H7 (cell line): ENCODE data around the gene GALNTL6. TPM values are rescaled to one million over a fixed set of nuclear protein-coding genes. Genes with fewer than 3 reads are reported as not detected.

Experiments used
- DNase-seq: peaks from one replicate; pipeline ENCODE4 v3.0.0; 2012
- H3K27me3 ChIP-seq: 2 replicates; pipeline ENCODE4 v1.6.0; 2011; ENCODE audit warnings: mild to moderate bottlenecking, low read length; ENCODE audit not compliant: control insufficient read depth, insufficient read depth
- H3K36me3 ChIP-seq: replicated peaks from 2 replicates; pipeline ENCODE4 v1.5.1; 2011; ENCODE audit warnings: low read length; ENCODE audit not compliant: control insufficient read depth, insufficient read depth
- H3K4me3 ChIP-seq: 2 replicates; pipeline ENCODE4 v1.5.1; 2011; ENCODE audit warnings: low read depth, mild to moderate bottlenecking, control low read depth, low read length, moderate library complexity; ENCODE audit not compliant: insufficient read depth
- total RNA-seq: library from RNA; depleted of rRNA; stranded (reverse); fragments of >200 nt; shearing (Covaris generic); gene quantifications from 2 replicates; pipeline ENCODE4 v1.2.3, GENCODE V29; 2014

GALNTL6 gene
- total RNA-seq, 1 experiment from 2014 or later: 0.24 TPM

DNA sequence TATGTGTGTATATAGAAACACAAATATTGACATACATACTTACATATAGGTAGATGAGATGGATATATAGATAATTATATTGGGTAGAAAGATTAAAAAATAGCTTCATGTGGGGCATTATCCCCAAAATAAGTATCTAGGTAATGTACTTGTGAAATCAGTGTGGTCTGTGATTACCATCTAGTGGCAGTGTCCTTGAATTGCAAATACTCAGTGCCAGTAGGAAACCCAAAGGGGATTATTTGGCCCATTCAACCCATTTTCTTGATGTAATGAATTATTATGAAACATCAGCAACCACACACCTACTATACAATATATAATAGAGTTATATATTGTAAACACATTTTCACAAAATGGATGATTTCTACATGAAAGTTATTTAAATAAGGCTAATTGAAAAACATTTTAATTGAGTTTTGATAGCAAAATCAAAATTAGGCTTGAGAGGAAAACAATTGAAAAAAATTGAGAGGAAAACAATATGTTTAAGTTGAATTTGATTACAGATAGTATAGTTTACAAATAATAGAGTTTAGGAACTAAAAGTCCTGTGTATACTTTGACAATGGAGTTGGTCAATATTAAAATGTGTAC lies 389.4 kb downstream of the GALNTL6 start:
- DNase-seq: peak; percentile 32
- H3K27me3 ChIP-seq: no peaks in the 10 kb centered on the region
- H3K4me3 ChIP-seq: no peak overlapping the region
- no peaks in the 10 kb centered on the region for H3K36me3 ChIP-seq

DNA sequence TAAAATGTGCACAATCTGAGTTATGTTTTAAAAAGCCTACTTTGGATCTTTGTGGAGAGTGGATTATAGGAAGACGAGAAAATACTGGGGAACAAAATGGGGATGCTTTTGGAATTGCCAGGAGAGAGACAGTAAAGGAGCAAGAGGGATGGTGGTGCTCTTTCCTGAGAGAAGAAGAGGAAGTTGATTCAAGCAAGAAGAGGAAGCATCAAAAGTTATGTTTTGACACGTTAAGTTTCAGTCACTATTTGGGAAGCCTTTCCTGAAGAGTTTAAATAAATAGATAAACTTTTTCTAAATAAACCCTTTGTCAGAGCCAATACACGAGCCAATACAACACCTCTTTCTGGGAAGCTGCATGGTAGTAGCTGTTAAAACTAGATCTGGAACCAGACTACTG lies 394.1 kb downstream of the GALNTL6 start:
- no peak for DNase-seq
- H3K4me3 ChIP-seq: no peak overlapping the region
- no peaks in the 10 kb centered on the region for H3K36me3 ChIP-seq
- H3K27me3 ChIP-seq: no peaks in the 10 kb centered on the region

DNA sequence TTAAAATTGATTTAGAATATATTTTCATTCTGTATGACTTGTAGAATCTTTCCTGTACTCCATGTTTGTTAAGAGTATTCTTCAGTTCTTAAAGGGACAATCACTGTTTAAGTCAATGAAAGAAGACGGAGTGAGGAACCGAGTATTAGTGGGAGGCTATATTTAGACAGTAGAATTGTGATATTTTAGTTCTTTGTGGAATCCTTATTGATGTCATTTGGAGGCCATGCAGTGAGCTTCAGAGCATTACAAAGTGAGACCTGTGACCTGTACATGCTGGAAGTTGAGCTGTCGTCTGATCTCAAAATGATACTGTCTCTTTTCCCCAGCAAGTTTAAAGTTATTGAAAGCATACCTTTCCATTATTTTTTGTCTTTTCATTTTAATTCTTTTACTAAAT lies 394.7 kb downstream of the GALNTL6 start:
- DNase-seq: no peak
- H3K36me3 ChIP-seq: no peaks in the 10 kb centered on the region

DNA sequence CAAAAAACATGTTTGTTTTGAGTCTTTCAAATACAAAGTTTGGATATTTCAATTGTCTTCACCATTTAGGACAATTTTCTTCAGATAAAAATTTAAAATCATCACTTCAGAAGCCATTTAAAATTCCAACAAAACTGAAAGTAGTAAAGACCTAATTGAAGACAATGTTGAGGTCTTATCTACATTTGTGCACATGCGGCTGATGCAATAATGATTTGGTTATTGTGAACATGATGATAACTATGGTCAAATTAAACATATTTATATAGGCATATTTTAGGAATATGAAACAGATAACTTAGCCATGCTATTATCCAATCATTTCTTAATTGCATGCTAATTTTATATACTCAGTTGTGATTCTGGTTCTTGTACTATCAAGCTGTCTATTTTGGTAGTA lies 407.5 kb downstream of the GALNTL6 start:
- no peak overlapping the region for H3K4me3 ChIP-seq
- H3K36me3 ChIP-seq: no peaks in the 10 kb centered on the region
- DNase-seq: no peak
- no peaks in the 10 kb centered on the region for H3K27me3 ChIP-seq

More for the DNA sequence above, 394.7 kb downstream of the GALNTL6 start:
- H3K4me3 ChIP-seq: no peak overlapping the region
- H3K27me3 ChIP-seq: no peaks in the 10 kb centered on the region

DNA sequence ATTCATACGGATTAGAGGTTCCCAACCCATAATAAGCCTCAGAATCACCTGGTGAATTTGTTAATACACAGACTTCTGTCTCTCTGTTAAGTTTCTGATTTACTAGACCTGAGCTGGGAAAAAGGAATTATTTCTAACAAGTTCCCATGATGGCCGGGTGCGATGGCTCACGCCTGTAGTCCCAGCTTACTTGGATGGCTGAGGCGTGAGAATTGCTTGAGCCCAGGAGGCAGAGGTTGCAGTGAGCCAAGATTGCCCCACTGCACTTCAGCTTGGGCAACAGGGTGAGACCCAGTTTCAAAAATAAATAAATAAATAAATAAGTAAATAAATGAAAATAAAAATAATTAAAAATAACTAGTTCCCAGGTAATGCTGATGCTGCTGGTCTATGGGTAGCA lies 412.3 kb downstream of the GALNTL6 start:
- Histone ChIP-seq H3K4me3 (no peak overlapping the region), H3K36me3 (no peaks in the 10 kb centered on the region), H3K27me3 (no peaks in the 10 kb centered on the region)
- DNase-seq: no peak

DNA sequence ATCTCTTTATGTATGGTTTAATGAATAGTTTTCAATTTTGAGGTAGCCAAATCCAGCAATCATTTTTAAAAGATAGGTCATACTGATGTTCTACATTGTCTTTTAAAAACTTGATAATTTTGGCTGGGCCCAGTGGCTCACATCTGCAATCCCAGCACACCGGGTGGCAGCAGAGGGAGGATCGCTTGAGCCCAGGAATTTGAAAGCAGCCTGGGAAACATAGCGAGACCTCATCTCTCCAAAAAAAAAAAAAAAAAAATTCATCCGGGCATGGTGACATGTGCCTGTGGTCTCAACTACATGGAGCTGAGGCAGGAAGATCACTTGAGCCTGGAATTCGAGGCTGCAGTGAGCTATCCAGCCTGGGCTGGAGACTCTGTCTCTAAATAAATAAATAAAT lies 419.8 kb downstream of the GALNTL6 start:
- no peaks in the 10 kb centered on the region for H3K27me3 ChIP-seq
- no peak overlapping the region for H3K4me3 ChIP-seq
- DNase-seq: peak; percentile 6
- H3K36me3 ChIP-seq: no peaks in the 10 kb centered on the region

DNA sequence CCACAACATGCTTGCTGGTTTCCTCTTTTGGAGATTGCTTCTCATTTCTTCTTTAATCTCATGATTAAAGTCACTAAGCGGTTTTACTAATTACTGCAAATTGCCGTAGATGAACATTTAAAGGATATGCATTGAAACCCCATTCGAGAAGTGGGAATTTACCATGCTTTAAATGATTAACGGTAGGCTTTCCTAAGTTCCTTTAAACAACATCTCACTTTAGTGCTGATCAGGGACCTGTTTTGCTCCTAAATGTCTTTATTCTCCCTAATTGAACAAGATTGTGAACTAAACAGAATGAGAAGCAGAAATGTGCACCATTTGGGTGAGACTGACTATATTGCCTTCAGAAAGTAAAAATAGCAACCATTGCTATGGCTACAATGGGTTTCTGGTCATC lies 430.3 kb downstream of the GALNTL6 start:
- no peak overlapping the region for H3K4me3 ChIP-seq
- no peak for DNase-seq
- H3K27me3 ChIP-seq: no peaks in the 10 kb centered on the region
- no peaks in the 10 kb centered on the region for H3K36me3 ChIP-seq

DNA sequence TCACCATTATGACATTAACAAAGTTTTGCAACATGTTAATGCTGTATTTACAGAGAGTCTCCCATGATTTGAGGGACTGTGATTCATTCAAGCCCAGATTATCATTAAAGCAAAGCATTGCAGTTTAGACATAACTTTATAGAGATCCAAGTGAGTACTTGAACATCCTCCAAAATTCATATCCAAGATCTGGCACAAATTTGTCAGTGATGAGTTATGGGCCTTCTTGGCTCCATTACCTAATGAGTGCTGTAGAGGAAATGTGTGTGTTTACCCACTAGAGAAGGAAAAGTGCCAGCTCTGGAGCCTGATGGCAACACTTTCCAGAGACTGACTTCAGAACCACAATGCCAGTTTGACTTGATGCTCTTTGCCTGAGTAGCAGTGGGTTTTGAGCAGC lies 432.3 kb downstream of the GALNTL6 start:
- Histone ChIP-seq H3K4me3 (no peak overlapping the region), H3K36me3 (no peaks in the 10 kb centered on the region), H3K27me3 (no peaks in the 10 kb centered on the region)
- DNase-seq: no peak

DNA sequence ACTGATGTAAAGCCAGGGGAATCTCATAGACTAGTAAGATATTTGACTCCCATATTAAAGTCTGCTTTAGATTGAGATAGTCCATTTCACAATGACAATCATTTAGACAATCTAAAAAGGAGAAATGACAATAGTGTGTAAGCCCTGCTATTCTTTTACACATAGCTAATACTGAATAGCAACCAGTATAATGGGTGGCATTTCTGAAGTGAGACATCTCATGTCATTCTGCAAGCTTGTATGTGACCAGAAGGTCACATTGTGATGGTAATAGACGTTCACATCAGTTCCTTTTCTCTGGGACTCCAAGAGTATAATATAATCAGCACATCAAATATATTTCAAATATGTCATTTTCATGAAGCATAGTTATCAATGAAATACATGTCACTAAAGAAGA lies 440.2 kb downstream of the GALNTL6 start:
- DNase-seq: no peak
- H3K4me3 ChIP-seq: no peak overlapping the region

DNA sequence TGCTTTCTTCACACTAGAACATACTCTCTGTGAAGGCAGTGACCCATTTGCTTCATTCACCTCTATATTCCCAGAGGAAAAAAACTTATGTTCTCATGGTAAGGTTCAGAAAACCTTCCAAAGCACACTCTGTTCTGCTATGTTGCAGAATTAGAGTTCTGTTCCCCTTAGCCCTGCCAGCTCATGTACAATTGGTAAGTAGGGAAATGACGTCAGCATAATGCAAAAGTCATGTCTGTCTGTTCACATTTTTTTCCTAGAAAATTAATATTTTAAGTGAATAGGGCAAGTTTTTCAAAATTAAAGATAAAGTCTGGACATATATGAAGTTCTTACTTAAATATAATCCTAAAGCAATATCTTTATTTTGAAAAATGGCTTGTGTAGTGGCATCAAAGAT lies 443.6 kb downstream of the GALNTL6 start:
- DNase-seq: no peak
- Histone ChIP-seq H3K27me3 (no peaks in the 10 kb centered on the region), H3K4me3 (no peak overlapping the region), H3K36me3 (no peaks in the 10 kb centered on the region)

More for the DNA sequence above, 440.2 kb downstream of the GALNTL6 start:
- Histone ChIP-seq H3K36me3 (no peaks in the 10 kb centered on the region), H3K27me3 (no peaks in the 10 kb centered on the region)

DNA sequence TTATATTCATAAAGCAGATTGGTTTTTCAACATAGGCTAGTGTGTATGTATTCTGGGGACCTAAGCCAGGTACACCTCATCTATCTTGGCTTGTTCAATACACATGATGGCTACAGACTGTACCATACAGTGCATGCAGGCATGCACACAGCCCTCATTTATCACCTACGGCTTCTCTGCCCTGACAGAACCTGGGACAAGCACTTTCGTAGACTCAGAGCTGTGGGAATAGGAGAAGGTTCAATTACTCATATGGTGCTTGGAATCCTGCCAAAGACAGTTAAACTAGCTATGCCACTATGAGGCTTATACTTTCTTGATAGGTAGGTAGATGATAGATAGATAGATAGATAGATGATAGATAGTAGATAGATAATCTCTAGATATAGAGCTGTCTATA lies 457.2 kb downstream of the GALNTL6 start:
- no peaks in the 10 kb centered on the region for H3K36me3 ChIP-seq
- H3K4me3 ChIP-seq: no peak overlapping the region
- no peak for DNase-seq
- no peaks in the 10 kb centered on the region for H3K27me3 ChIP-seq

DNA sequence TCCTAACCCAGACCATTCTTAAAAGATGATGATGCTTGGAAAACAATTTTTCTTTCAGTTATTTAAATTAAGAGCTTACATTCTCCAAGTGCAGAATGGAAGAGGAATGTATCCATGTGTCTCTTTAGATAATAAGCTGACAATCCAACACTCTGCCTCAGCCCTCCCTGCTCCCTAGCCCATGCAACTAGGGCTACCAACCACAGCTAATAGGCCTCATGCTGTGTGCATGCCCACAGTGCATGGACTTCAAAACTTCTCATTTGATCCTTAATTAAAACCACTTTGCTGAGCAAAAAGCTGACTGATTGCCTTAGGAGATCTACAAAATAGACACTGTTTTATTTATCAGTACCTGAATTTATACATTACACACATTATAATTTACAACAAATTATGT lies 473.9 kb downstream of the GALNTL6 start:
- H3K27me3 ChIP-seq: no peaks in the 10 kb centered on the region
- DNase-seq: no peak
- no peak overlapping the region for H3K4me3 ChIP-seq
- H3K36me3 ChIP-seq: no peaks in the 10 kb centered on the region

DNA sequence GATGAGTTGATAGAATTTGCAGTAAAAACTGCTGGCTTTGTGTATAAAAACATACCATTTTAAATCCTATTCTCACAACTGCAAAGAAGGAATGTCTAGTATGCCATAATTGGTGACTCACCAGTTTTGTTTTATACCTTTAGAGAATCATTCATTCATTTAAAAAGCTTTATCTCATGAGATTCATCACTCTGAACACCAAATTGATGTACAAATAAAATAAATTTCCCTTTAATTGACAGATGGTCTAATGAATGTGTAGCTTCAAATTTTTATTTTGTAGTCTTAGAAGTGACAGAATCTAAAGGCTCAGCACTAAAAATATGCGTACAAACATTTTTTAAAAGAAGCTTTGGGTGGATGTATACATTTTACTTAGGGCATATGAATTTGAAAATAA lies 492.5 kb downstream of the GALNTL6 start:
- no peaks in the 10 kb centered on the region for H3K36me3 ChIP-seq
- H3K27me3 ChIP-seq: no peaks in the 10 kb centered on the region
- DNase-seq: no peak

DNA sequence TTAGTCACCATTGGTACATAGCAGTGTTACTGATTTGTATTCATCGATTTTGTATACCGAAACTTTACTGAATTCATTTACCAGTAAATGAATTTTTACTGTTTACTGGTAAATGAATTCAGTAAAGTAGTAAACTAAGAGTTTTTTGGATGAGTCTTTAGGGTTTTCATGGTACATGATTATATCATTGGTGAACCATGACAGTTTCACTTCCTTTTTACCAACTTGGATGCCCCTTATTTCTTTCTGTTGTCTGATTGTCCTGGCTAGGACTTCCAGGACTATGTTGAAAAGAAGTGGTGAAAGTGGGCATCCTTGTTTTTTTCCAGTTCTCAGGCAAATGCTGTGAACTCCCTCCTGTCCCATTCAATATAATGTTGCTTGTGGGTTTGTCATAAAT lies 494.9 kb downstream of the GALNTL6 start:
- Histone ChIP-seq H3K27me3 (no peaks in the 10 kb centered on the region), H3K4me3 (no peak overlapping the region), H3K36me3 (no peaks in the 10 kb centered on the region)
- no peak for DNase-seq

More for the DNA sequence above, 492.5 kb downstream of the GALNTL6 start:
- H3K4me3 ChIP-seq: no peak overlapping the region

DNA sequence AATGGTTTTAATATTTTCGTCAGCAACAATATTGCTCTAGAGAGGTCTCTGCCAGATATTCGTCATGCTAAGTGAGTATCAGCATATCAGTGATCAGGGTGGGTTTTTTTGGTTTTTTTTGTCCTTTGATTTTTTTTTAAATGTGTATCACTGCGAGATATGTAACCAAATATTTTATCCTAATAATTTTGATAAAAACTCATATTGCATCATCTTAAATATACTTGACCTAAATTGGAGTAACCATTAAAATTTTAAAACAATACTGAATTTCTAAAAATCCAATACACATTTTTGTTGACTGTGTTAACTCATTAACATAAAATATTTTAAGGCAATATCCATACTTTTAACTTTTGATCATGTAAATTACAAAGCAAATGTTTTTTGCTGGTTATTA lies 498.5 kb downstream of the GALNTL6 start:
- Histone ChIP-seq H3K36me3 (no peaks in the 10 kb centered on the region), H3K4me3 (no peak overlapping the region), H3K27me3 (no peaks in the 10 kb centered on the region)
- DNase-seq: no peak

DNA sequence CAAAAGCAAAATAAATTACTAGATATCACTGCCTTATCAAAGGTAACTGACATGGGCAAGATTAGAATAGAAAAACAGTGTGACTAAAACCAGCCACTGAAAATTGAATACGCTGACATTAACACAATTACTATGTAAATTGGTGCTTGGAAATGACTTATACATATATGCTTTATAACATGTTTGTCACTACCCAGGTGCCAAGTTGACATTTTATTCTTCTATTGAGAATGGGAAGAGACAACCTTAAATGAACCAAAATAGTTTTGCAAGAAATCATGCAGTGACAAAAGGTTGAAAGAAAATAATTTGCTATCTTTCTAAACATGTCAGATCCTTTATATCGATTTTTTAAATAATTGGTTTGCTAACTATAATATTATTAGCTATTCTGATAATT lies 510.1 kb downstream of the GALNTL6 start:
- no peaks in the 10 kb centered on the region for H3K36me3 ChIP-seq
- no peak for DNase-seq
- no peak overlapping the region for H3K4me3 ChIP-seq
- H3K27me3 ChIP-seq: no peaks in the 10 kb centered on the region
